ENCODE results near the gene GGNBP2. TPM values are rescaled to one million over a fixed set of nuclear protein-coding genes. Genes with fewer than 3 reads are reported as not detected.

GGNBP2 gene
- total and polyA plus RNA-seq, 8 donors: 15.8 to 161 (median 39.5) TPM

DNA sequence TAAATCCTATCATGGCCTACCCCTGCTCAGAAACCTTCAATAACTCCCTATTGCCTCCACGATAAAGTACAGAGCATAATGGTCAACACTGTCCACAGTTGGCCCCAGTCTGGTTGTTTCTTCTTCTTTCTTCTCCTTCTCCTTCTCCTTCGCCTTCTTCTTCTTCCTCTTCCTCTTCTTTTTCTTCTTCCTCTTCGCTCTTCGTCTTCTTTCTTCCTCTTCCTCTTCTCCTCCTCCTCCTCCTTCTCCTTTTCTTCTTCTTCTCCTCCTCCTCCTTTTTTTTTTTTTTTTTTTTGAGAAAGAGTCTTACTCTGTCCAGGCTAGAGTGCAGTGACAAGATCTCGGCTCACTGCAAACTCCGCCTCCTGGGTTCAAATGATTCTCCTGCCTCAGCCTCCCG, 80.5 kb downstream of the GGNBP2 start:
- TF ChIP-seq, protein P1, sequence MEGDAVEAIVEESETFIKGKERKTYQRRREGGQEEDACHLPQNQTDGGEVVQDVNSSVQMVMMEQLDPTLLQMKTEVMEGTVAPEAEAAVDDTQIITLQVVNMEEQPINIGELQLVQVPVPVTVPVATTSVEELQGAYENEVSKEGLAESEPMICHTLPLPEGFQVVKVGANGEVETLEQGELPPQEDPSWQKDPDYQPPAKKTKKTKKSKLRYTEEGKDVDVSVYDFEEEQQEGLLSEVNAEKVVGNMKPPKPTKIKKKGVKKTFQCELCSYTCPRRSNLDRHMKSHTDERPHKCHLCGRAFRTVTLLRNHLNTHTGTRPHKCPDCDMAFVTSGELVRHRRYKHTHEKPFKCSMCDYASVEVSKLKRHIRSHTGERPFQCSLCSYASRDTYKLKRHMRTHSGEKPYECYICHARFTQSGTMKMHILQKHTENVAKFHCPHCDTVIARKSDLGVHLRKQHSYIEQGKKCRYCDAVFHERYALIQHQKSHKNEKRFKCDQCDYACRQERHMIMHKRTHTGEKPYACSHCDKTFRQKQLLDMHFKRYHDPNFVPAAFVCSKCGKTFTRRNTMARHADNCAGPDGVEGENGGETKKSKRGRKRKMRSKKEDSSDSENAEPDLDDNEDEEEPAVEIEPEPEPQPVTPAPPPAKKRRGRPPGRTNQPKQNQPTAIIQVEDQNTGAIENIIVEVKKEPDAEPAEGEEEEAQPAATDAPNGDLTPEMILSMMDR (IDR thresholded peaks at IDR 0.05): no peak
- TF ChIP-seq EP300 (IDR thresholded peaks at IDR 0.05): no peak
- Histone ChIP-seq H3K27ac (no peak overlapping the region), H3K9me3 (no peaks in the 10 kb centered on the region), H3K27me3 (peaks cover 0 to 16% (median 0%) of the 10 kb centered on the region in 3 donors), H3K36me3 (no peaks in the 10 kb centered on the region), H3K4me1 (peaks cover 0 to 7% (median 5%) of the 10 kb centered on the region in 4 donors), H3K4me3 (no peak overlapping the region)
- DNase-seq: no peak
- intact Hi-C loops (cut with DNase I; ENCODE audit: low total_unique reads): loop anchor here (5.0 kb wide), 1 partner anchor 427 kb away; no protein-coding TSS in a partner anchor
- WGBS, 5 donors: 82 to 84% (median 83%) methylated on average over 7 of the region's 7 CpGs

DNA sequence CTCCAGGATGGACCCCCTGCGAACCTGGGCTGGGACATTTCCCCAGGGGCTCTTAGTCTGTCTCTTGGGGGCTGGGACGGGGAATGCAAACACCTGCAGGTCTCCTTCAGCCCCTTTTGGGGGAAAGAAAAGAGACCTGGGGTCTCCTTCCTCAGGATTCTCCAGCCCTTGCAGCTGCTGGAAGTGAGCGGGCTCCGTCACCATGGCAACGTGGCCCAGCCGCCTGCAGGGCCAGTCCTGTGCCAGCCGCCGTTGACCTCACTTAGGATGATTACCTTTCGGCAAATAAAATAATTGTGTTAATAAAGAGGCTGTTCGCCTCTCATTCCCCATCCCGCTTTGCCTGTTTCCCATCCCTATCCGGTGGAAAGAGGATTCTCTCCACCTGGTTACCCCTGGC, 82.4 kb downstream of the GGNBP2 start:
- DNase-seq: peak in 1 of 2 donors; percentile 54
- Histone ChIP-seq H3K36me3 (no peaks in the 10 kb centered on the region), H3K4me1 (peaks cover 0 to 7% (median 5%) of the 10 kb centered on the region in 4 donors), H3K4me3 (no peak overlapping the region), H3K9me3 (no peaks in the 10 kb centered on the region), H3K27me3 (peaks cover 0 to 28% (median 0%) of the 10 kb centered on the region in 3 donors), H3K27ac (no peak overlapping the region)
- intact Hi-C loops (cut with DNase I; ENCODE audit: low total_unique reads): loop anchor here (5.0 kb wide), 1 partner anchor 425 kb away; no protein-coding TSS in a partner anchor
- TF ChIP-seq, protein P1 (IDR thresholded peaks at IDR 0.05): no peak
- TF ChIP-seq POLR2A (IDR thresholded peaks at IDR 0.05): no peak
- WGBS, 5 donors: 63 to 81% (median 69%) methylated on average over 12 of the region's 12 CpGs

DNA sequence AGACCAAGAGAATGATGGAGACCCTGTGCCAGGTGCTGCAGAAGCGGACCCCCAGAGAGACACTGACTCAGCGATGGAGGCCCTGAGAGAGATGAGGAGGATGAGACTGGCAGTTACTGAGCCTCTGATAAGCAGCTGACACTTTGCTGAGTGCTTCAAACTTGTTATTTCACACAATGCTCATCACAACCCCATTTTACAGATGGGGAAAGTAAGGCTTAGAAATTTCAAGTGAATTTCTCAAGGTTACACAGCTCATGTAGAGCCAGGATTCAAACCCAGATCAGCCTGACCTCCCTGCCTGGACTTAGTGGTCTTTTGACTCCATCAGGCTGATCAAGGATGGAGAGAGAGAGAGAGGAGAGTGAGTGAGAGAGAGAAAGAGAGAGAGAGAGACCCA, 83.9 kb downstream of the GGNBP2 start:
- TF ChIP-seq EP300 (IDR thresholded peaks at IDR 0.05) (no peak), POLR2A (IDR thresholded peaks at IDR 0.05) (no peak), POLR2AphosphoS5 (IDR thresholded peaks at IDR 0.05) (no peak)
- TF ChIP-seq, protein P1 (IDR thresholded peaks at IDR 0.05): no peak

DNA sequence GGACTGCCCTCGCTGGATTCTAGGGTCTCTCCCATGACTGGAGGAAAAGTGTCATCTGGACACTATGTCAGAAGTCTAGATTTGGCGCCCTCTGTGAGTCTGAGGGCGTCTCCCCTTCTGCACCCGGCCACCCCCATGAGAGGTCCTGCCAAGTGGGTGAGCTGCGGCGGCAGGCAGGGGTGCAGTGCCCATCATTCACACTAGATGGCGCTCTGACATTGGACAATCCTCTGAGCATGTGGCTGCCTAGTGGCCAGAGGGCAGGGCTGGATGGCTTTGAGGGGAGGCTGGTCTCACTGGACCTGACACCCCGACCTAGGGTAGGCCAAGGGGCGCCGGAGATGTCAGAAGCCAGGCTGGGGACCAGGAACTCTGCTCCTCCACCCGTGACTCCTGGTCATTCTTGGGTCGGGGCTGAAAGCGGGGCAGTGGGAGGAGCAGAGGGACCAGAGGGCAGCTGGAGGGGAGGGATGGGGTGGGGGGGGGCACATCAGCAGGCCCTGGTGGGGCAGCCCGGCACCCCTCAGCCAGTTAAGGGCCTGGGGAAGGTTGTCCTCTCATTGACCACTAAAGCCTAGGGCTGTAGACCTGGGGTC, 84.6 kb downstream of the GGNBP2 start:
- Histone ChIP-seq H3K4me1 (peaks cover 0 to 7% (median 5%) of the 10 kb centered on the region in 4 donors), H3K27me3 (peaks cover 0 to 51% (median 5%) of the 10 kb centered on the region in 3 donors), H3K27ac (no peak overlapping the region), H3K4me3 (no peak overlapping the region), H3K9me3 (no peaks in the 10 kb centered on the region), H3K36me3 (no peaks in the 10 kb centered on the region)
- DNase-seq: peak; percentile 79 to 91
- intact Hi-C loops (cut with DNase I; ENCODE audit: low total_unique reads): loop anchor here (5.0 kb wide), 1 partner anchor 423 kb away; no protein-coding TSS in a partner anchor
- TF ChIP-seq EP300 (IDR thresholded peaks at IDR 0.05): no peak
- TF ChIP-seq, protein P1 (IDR thresholded peaks at IDR 0.05): peak in 6 of 7 experiments; percentile 42 to 99 (median 98)
- no peak for TF ChIP-seq POLR2A (IDR thresholded peaks at IDR 0.05)
- TF ChIP-seq POLR2AphosphoS5 (IDR thresholded peaks at IDR 0.05): peak in 1 of 3 donors; percentile 33
- WGBS, 5 donors: 19 to 32% (median 20%) methylated on average over 8 to 14 of the region's 14 CpGs

More for the DNA sequence above, 83.9 kb downstream of the GGNBP2 start:
- Histone ChIP-seq H3K36me3 (no peaks in the 10 kb centered on the region), H3K4me3 (no peak overlapping the region), H3K9me3 (no peaks in the 10 kb centered on the region), H3K4me1 (peaks cover 0 to 7% (median 5%) of the 10 kb centered on the region in 4 donors), H3K27me3 (peaks cover 0 to 43% (median under 1%) of the 10 kb centered on the region in 3 donors), H3K27ac (no peak overlapping the region)
- intact Hi-C loops (cut with DNase I; ENCODE audit: low total_unique reads): loop anchor here (5.0 kb wide), 1 partner anchor 424 kb away; no protein-coding TSS in a partner anchor
- no peak for DNase-seq
- WGBS, 5 donors: 94 to 100% (median 98%) methylated on average over 2 of the region's 2 CpGs

Measured in stomach (tissue), 9 donors.